ENCODE measurements around the gene SEC24B.
A peak's percentile ranks its signal among the peaks of the same experiment; 100 is the strongest.

The SEC24B gene

GRCh38 chr4:109433205-109434006 lies at the start of gene SEC24B:
Gene SEC24B (plus strand): TSS chr4:109433815. CDS start chr4:109433870, 55 bp downstream.
- peak; percentile 88 to 90 for DNase-seq

GRCh38 chr4:109383823-109384222 lies 49.8 kb upstream of the SEC24B start:
- DNase-seq: no peak

- no peak for DNase-seq
Observed at GRCh38 chr4:109385260-109385659, 48.4 kb upstream of the SEC24B start.

- no peak for DNase-seq
Observed at GRCh38 chr4:109389369-109390114, 44.1 kb upstream of the SEC24B start.

- DNase-seq: no peak
Observed at GRCh38 chr4:109390115-109390768, 43.4 kb upstream of the SEC24B start.

GRCh38 chr4:109395694-109396093 lies 37.9 kb upstream of the SEC24B start:
- DNase-seq: no peak

- DNase-seq: no peak
Observed at GRCh38 chr4:109398928-109399327, 34.7 kb upstream of the SEC24B start.

GRCh38 chr4:109406337-109406931 lies 27.2 kb upstream of the SEC24B start:
- peak in 1 of 2 donors; percentile 23 for DNase-seq

- DNase-seq: no peak
Observed at GRCh38 chr4:109407027-109407737, 26.4 kb upstream of the SEC24B start.

- DNase-seq: no peak
Observed at GRCh38 chr4:109408711-109409110, 24.9 kb upstream of the SEC24B start.

- no peak for DNase-seq
Observed at GRCh38 chr4:109410226-109410625, 23.4 kb upstream of the SEC24B start.

GRCh38 chr4:109410776-109411175 lies 22.8 kb upstream of the SEC24B start:
- DNase-seq: no peak

GRCh38 chr4:109411964-109412363 lies 21.7 kb upstream of the SEC24B start:
- DNase-seq: no peak

- DNase-seq: no peak
Observed at GRCh38 chr4:109412776-109413175, 20.8 kb upstream of the SEC24B start.

- no peak for DNase-seq
Observed at GRCh38 chr4:109414938-109415337, 18.7 kb upstream of the SEC24B start.

- DNase-seq: no peak
Observed at GRCh38 chr4:109418588-109418987, 15.0 kb upstream of the SEC24B start.

GRCh38 chr4:109419679-109420078 lies 13.9 kb upstream of the SEC24B start:
- no peak for DNase-seq

GRCh38 chr4:109424093-109424841 lies 9.3 kb upstream of the SEC24B start:
- no peak for DNase-seq

- no peak for DNase-seq
Observed at GRCh38 chr4:109425405-109425804, 8.2 kb upstream of the SEC24B start.

- DNase-seq: no peak
Observed at GRCh38 chr4:109429545-109429944, 4.1 kb upstream of the SEC24B start.

- no peak for DNase-seq
Observed at GRCh38 chr4:109432203-109432602, 1.4 kb upstream of the SEC24B start.

GRCh38 chr4:109432696-109433095 lies 919 bp upstream of the SEC24B start:
- DNase-seq: no peak

All from stimulated activated CD4-positive, alpha-beta T cell treated with anti-CD3 and anti-CD28 coated beads, Interleukin-2, amount 100 ng/mL, for 24 hours (primary cell).